Fibroblast of skin of abdomen (primary cell): ENCODE results near the gene SNTG2.

ENCODE experiments used
- DNase-seq: peaks from one replicate; pipeline ENCODE4 v3.0.0-alpha.2; 2013

SNTG2 gene

DNA sequence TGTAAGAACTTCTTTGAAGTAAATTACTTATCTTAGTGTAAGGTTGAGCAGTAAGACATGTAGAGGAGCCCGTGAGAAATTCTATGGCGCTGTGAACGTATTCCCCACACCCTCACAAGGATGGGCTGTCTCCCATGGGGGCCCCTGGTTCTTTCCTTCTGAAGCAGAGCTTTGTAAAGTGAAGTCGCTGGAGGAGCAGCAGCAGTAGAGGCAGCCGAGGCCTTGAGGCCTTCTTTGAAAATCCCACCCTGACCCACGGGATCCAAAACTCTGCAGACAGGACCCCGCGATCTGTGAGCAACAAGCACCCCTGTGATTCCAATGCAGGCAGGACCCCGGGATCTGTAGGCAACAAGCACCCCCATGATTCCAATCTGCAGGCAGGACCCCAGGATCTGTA lies 23.8 kb upstream of the SNTG2 start:
- no peak for DNase-seq

DNA sequence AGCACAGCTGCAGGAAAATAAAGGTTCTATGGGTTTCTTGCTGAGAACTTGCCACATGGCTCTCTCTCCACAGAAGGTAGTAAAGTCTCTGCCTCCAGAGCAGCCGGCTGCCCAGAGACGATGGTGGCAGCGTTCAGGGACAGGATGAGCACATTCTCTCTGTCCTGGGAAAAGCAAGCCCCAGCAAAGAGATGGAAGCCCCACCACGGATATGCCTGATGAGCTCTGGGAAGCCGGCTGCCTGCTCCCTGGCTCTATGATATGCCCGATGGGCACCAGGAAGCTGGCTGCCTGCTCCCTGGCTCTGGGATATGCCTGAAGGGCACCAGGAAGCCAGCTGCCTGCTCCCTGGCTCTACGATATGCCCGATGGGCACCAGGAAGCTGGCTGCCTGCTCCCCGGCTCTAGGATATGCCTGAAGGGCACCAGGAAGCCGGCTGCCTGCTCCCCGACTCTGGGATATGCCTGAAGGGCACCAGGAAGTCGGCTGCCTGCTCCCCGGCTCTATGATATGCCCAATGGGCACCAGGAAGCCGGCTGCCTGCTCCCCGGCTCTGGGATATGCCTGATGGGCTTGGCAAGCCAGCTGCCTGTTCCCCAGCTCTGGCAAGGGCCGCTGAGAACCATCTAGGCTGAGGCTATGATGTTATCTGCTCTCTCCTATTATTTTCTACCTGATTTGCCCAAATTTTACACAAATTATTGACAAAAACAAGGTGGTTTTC lies 21.5 kb upstream of the SNTG2 start:
- no peak for DNase-seq

DNA sequence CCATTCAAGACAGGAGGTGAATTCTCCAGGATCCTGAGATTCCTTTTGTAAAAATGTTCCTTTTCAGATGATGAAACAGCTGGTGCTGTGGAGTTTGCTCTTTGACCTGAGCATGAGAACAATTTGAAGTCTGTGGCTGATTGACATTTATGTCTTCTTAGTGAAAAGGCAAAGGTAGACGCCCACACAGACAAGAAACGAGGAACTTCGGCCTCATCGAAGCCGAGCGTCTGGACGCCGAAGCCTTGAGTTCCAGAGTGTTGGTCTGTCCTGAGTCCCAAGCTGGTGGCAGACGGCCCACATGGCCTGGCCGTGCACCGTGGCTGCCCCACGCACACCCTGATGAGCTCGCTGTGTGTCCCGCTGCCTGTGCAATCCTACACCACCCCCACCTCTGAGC lies 20.7 kb upstream of the SNTG2 start:
- no peak for DNase-seq

DNA sequence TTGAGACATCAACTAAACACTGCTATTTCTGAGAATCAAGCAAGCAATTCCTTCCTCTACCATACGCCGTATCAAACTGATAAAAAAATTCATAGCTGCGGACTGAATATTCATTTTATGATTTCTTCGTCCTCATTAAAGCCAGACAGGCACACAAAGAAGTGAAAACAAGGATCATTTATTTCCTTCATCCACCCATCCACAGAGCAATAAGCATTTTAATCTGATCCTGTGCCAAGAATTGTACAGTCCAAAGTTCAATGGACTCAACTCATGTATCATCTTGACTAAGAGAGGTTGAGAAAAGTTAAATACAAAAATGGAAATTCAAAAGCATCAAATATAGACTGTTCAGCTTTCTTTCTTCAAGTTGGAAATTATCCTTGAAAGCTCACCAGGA lies 19.7 kb upstream of the SNTG2 start:
- DNase-seq: no peak

DNA sequence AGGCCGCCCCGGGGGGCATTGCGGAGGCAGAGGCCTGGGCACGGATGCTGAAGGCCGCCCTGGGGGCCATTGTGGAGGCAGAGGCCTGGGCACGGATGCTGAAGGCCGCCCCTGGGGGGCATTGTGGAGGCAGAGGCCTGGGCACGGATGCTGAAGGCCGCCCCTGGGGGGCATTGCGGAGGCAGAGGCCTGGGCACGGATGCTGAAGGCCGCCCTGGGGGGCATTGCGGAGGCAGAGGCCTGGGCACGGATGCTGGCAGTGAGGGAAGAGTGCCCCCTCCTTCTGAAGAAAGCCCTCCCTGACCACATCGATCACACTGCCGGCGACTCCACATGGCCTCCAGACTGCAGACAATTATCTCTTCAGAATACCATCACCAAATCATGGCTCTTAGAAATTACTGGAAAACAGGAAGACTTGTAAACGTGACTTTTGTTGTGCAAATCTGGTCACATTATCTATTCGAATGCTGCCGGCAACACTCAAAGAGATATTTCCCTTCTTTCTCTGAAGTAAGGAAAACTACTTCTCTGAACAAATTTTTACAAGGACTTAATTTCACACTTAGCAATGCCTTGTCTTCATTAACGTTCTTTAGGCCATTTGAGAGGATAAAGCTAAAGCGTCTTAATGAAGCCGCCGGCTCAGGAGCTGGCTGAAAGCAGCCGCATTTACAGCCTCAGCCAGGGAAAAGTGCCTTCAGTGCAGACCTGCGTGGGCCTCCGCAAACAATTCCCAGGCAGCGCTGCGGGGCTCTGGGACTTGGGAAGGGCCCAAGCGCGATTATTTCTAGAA lies 18.1 kb upstream of the SNTG2 start:
- no peak for DNase-seq

DNA sequence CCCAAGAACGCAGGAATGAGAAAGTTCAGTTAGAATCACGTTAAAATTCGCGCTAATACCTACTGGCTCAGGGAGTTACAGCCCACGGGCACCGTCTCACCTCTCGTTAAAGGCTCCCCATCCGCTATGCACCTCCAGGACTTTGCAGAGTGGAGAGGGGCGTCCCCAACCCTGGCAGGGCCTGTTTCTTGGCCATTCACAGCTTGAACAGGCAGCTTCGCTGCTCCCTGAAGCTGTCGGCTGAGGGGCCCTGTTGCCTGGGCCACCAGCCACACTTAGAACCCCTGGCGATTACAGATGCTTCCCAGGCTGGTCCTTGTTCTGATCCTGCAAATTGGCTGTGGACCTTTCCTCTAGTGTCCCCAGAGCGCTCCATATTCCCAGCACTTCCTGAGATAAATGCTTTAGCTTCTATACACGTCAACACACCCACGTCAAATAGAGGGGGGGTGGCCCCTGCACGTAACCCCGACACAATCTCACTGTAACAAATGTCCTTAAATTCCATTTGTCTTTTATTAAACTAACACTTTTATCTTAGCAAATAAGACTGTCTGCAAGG lies 16.8 kb upstream of the SNTG2 start:
- no peak for DNase-seq

DNA sequence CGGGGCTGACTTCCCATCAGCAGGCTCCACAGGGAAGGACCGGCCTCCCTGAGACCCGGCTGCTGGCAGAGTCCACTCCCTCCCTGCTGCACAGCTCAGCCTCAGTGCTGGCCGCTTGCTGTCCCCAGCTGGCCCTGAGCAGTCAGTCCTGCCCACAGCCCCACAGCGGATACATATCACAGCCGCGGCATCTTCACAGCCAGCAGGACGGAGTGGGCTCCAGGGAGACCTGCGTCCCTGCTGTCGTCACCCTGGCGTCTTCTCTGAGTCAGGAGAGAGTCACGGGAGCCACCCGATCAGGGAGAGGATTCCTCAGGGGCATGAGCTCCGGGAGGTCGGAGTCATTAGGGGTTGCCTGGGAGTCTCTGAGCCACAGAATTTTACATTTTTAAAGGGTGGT lies 13.1 kb upstream of the SNTG2 start:
- DNase-seq: peak; percentile 37

DNA sequence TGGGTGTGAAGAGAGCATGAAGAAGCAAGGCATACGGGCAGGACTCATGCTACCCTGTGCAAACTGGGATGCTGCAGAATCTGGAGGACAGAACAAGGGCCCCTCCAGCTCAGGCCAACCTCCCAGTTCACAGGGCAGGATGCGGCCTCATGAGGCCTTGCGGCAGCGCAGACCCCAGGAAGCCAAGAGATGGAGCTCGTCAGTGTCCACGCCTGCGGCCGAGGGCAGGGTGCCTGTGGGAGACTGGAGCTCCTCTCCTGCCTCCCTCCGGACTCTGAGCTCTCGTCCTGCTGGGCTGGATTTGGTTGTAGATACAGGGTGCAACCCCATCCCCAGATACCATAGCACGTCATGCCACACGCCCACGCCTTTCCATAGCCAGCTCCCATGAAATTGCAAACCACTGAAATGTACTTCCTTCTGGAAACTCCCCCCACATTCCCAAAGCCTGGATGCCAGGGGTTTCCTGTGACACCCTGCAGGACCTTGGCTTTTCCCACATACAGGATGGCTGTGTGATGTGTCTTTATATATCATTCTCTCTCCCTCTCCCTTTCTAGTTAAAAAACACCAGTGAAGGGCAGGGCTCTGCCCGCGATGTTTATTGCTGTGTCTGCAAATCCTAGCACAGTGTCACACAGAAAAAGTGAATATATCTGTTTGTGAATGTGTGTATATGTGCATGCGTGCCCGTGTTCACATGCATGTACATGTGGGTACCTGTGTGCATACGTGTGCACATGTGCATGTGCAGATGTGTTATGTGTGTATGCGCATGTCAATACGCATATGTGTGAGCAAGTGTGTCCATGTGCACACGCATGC lies 12.3 kb upstream of the SNTG2 start:
- DNase-seq: peak; percentile 63

DNA sequence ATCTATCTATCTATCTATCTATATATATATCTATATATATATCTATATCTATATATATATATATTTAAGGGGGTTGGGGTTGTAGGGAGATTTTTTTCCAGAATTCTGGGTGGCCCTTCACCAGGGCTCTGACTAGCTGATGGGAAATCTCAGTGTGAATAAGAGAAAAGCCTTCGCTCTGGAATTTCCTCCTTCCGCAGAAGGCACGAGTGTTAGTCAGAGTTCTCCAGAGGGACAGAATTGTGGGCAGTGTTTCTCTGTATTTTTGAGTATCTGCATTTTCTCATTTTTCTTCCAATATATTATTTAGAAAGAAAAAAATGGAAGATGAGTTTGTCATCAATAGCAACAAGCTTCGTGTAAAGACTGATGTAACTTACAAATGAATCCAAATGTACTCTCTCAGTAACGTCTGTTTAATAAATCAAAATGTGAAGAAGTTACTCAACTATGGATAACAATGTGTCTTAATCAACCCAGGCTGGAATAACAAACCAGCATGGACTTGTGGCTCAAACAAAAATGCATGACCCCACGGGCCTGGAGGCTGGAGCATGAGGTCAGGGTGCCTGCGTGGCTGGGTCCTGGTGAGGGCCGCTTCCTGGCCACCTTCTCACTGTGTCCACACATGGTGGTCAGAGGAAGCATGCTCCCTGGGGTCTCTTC lies 10.6 kb upstream of the SNTG2 start:
- DNase-seq: peak; percentile 85

DNA sequence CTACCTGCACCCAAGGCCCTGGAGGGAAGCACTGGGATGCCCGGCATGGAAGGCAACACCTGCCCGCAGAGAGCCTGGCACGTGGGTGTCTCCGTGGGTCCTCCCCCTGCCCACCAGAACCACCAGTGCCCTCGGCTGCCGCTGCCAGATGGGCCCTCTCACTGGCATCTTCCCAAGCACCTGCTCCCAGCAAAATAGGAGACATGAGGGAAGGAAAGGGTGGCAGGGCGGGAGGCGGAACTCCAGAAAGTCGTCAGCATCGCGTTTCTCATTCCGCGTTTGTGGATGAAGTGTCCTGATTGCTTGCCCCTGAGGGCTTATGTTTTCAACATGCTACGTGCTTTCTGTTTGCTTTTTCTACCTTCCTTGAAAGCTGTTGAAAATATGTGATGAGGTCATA lies 8.8 kb upstream of the SNTG2 start:
- DNase-seq: no peak

DNA sequence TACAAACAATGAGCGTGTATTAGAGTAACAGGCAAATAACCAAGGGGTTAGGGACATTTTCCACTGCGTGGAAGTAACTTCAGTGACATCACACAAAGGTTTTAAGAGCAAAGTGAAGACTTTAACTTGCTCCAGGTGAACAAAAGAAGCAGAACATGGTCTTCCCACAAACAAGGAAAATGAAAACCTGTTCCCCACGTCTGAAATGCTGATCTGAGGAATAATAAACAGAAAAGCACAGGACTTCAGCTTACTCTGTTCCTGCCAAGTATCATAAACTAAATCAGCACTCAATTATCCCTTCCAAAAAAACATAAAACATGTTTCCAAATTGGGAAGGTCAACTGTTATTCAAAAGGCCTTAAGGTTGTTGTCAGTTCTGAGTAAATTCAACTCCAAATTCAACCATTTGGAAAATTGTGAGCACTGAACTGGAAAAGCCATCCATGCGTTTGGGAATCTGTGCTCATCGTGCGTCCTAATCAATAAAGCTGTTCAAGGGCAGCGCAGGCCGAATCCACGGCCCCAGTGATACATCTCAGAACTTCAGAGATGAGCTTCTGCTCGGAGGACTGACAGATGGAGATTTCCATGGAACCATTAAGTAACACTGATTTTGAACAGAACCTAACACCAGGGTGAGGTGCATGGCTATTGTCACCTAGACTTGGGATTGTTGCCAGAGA lies 7.7 kb upstream of the SNTG2 start:
- no peak for DNase-seq

DNA sequence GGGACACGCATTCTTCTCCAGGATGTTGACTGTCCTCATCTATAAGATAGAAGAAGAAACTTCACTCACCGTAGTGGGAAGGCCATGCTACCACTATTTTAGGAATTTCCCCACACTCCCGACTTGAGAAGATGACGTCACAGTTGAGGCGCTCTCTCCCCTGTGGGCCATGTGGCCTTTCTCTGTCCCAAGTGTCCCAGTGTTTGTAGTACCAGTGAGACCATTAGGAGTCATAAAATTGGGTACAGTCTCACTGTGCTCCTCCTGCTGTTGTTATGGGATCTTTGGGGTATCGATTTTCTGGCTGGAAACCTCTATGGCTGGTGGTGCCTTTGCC lies 7.2 kb upstream of the SNTG2 start:
- DNase-seq: no peak

DNA sequence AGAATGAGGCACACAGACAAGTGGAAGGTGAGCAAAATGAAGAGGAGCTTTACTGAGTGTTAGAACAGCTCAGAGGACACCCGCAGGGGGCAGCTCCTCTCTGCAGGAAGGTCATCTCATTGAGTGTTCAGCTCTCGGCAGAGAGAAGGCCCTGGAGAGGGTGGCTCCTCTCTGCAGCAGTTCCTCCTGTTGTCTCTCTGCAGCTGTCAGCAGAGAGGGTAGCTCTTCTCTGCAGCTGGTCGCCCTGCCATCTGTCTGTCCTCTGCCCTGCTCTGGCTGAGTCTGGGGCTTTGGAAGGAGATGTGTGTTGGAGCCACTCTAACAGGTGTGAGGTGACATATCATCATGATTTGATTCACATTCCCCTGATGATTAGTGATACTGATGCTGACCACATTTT lies 6.8 kb upstream of the SNTG2 start:
- DNase-seq: no peak

DNA sequence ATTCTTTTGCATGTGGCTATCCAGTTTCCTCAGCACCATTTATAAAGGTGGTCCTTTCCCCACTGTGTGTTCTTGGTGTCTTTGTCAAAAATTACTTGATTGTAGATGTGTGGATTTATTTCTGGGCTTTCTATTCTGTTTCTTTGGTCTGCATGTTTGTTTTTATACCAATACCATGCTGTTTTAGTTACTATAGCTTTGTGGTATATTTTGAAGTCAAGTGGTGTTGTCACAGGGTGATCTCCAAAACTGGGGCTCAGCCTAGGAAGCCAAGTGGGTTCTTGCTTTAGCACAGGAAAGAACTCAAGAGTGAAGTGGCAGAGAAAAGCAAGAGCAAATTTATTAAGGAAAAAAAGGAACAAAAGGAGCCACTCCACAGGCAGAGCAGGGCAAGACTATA lies 6.0 kb upstream of the SNTG2 start:
- no peak for DNase-seq

DNA sequence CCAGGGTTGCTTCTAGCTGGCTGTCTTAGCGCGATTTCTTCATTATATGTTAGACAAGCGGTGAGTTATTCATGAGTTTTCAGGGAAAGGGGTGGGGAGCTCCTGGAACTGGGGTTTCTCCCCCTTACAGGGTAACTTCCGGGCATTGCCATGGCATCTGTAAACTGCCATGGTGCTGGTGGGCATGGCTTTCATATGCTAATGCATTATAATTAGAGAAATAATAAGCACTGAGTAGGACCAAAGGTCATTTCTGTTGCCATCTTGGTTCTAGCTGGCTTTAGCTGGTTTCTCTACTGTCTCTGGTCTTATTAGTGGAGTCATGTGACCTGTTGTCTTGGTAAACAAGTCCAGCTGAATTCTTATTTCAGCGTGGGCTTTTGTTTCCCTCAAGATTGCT lies 5.5 kb upstream of the SNTG2 start:
- DNase-seq: no peak

DNA sequence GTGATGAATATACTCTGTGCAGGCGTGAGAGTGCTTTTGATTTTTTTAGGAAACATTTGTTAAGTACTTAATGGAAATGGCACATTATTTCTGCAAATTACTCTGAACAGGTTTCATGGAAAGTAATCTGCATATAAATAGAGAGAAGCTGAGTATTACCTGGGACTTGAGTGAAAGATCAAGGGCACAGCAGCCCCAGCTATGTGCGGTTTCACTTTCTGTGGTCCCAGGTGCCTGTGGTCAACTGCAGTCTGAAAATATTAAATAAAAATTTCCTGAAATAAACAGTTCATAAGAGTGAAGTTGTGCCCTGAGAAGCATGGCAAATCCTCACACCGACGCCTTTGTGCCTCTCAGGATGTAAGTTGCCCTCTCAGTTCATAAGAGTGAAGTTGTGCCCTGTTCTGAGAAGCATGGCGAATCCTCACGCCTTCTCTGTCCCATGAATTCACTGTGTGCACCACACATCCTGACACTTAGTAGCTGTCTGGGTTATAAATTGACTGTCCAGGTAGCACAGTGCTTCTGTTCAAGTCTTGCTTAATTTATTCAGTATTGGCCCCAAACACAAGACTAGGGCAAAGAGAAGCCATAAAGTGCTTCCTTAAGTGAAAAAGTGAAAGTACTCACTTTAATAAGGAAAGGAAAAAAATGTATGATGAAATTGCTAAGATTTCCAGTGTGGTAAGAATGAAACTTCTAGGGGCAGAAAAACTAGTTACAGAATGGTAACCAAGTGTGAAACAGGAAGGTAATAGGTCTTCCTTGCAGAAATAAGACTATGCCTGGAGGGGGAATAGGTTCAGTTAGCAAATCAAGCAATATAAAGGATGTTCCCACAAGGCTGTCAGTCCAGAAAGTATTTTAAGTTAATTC lies 4.3 kb upstream of the SNTG2 start:
- no peak for DNase-seq

DNA sequence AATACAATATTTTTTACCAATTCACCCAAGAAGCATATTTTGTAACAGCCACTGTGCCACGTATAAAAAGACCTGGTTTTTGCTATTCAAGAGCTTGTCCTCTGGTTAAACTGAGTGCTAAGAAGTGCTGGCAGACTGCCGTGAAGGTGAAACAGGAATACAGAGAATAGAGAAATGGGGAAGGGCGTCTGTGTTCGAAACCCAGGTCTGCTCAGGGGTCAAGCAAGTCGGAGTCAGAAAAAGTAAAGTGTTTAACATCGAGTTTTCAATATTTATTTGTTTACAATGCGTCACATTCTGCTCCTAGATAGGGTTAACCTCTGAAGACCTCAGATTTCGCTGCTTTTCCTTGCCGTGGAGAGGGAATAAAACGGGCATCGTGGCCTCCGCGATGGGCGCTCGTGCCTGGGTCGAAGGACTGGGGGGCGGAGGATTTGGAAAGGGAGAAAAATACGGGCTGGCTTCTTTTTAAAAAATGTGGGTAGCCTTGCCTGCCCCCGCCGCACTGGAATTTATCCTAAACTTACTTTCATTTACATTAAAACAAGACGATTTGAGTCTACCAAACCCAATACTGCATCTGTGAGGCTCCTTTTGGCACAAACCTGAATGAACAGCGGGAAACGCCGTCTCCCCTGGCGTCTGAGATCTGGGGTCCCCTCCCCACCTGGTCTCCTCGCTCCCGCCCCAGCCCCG lies 1.1 kb upstream of the SNTG2 start:
- no peak for DNase-seq

DNA sequence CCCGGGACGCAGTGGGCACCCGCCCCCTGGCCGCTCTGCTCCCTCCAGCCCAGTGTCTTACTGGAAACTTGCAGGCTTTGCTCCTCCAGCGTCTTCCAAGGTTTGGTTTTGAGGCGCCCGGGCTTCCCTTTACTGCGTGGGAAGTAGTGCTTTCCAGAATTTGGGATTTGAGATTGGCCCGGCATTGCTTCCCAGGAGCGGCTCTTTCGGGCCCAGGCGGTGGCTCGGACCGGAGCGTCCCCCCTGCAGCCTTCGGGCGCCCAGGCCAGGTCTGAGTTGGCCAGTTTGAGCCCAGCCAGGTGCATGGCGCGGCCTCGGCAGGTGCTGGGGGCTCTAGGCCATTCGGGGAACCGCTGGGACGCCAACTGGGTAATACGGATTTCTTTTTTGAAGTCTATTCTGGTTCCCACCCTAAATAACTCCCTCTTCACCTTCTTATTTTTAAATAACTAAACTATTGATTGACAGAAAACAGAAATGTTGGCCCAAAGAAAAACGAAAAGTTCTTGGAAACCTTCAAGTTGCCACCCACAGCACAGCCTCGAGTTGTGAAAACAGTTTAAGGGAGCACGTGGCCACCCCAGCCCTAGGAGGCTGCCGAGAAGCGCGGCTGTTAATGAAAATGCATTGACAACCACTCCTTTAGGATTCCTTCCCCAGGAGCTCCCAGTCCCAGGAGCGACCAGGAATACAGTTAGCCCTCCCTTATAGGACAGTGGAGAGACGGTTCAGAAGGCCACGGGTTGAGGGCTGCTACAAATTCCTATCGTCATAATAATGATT lies 766 bp downstream of the SNTG2 start:
- DNase-seq: no peak

DNA sequence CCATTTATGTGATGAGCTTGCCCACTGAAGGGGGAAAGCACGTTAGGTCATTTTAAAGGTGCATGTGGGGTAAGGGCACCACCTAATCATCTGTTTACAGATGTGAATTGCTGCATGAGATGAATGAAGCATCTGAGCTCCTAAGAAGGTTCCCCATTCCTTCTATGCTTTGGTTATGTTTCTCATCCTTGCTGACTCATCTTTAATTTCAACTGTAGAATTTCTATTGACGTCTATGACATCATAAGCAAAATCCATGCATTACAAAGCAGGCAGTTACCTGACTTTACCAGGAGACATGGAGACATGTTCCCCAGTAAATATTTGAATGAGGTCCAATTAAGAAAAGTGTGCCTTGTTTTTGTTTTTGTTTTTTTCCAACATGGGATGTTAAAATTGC lies 2.8 kb downstream of the SNTG2 start:
- no peak for DNase-seq
